ENCODE results near the gene CAV2. TPM values are rescaled to one million over a fixed set of nuclear protein-coding genes. Genes with fewer than 3 reads are reported as not detected.

CAV2 gene
- total RNA-seq, 6 experiments from 2014 or later = 12.5 to 51.0 (median 36.0) TPM

DNA sequence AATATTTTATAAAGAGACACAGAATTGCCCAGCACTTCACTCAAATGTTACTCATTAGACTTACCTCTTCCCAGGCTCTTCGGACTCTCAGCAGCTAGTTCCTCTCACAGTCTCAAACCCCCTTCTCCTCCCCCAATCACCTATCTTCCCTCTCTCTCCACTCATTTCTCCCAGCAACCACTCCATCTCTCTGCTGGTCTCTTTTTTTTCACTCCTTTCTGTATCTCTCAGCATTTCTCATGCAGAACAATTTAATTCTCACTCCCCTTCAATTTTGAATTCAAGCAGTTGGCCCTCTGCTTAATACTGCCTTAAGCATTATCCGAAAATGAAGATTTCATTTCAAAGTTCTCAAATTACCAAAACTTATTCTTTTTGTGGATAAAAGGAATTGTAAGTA, 34.4 kb upstream of the CAV2 start:
- no peak for DNase-seq
- H3K9me3 ChIP-seq = no peaks in the 10 kb centered on the region
- intact Hi-C loops (cut with DNase I) = no loop called here
- no peak for ATAC-seq
- no peak overlapping the region for H3K4me3 ChIP-seq
- H3K36me3 ChIP-seq = no peaks in the 10 kb centered on the region
- no peak overlapping the region for H3K27ac ChIP-seq
- 94% methylated on average over 2 of the region's 2 CpGs for whole genome bisulfite sequencing (ENCODE audit: insufficient coverage, low coverage, low lambda C conversion rate, missing lambda C conversion rate)
- TF ChIP-seq, protein P1, sequence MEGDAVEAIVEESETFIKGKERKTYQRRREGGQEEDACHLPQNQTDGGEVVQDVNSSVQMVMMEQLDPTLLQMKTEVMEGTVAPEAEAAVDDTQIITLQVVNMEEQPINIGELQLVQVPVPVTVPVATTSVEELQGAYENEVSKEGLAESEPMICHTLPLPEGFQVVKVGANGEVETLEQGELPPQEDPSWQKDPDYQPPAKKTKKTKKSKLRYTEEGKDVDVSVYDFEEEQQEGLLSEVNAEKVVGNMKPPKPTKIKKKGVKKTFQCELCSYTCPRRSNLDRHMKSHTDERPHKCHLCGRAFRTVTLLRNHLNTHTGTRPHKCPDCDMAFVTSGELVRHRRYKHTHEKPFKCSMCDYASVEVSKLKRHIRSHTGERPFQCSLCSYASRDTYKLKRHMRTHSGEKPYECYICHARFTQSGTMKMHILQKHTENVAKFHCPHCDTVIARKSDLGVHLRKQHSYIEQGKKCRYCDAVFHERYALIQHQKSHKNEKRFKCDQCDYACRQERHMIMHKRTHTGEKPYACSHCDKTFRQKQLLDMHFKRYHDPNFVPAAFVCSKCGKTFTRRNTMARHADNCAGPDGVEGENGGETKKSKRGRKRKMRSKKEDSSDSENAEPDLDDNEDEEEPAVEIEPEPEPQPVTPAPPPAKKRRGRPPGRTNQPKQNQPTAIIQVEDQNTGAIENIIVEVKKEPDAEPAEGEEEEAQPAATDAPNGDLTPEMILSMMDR (IDR thresholded peaks at IDR 0.05) = no peak
- TF ChIP-seq POLR2A (IDR thresholded peaks at IDR 0.05) = no peak
- no peaks in the 10 kb centered on the region for H3K27me3 ChIP-seq
- no peaks in the 10 kb centered on the region for H3K4me1 ChIP-seq

GRCh38 chr7:116468534-116468933, 31.0 kb upstream of the CAV2 start:
- 75% methylated on average over 2 of the region's 2 CpGs for WGBS (ENCODE audit: insufficient coverage, low coverage, low lambda C conversion rate, missing lambda C conversion rate)
- no peak for ATAC-seq
- intact Hi-C loops (cut with DNase I) = no loop called here

GRCh38 chr7:116477625-116478024, 21.9 kb upstream of the CAV2 start:
- no peak for TF ChIP-seq POLR2A (IDR thresholded peaks at IDR 0.05)
- TF ChIP-seq, protein P1 (IDR thresholded peaks at IDR 0.05) = no peak
- Histone ChIP-seq H3K4me1 (no peaks in the 10 kb centered on the region), H3K9me3 (no peaks in the 10 kb centered on the region), H3K36me3 (no peaks in the 10 kb centered on the region), H3K4me3 (no peak overlapping the region), H3K27me3 (no peaks in the 10 kb centered on the region), H3K27ac (no peak overlapping the region)
- WGBS (ENCODE audit: insufficient coverage, low coverage, low lambda C conversion rate, missing lambda C conversion rate) = 100% methylated on average over 1 of the region's 1 CpG
- intact Hi-C loops (cut with DNase I) = no loop called here
- DNase-seq (no peak), ATAC-seq (no peak)

More at GRCh38 chr7:116468534-116468933, 31.0 kb upstream of the CAV2 start:
- Histone ChIP-seq H3K27ac (no peak overlapping the region), H3K36me3 (no peaks in the 10 kb centered on the region), H3K27me3 (no peaks in the 10 kb centered on the region), H3K4me3 (no peak overlapping the region), H3K9me3 (no peaks in the 10 kb centered on the region), H3K4me1 (no peaks in the 10 kb centered on the region)
- DNase-seq = no peak
- no peak for TF ChIP-seq POLR2A (IDR thresholded peaks at IDR 0.05)
- TF ChIP-seq, protein P1 (IDR thresholded peaks at IDR 0.05) = no peak

- Histone ChIP-seq H3K27me3 (no peaks in the 10 kb centered on the region), H3K36me3 (no peaks in the 10 kb centered on the region), H3K9me3 (no peaks in the 10 kb centered on the region), H3K4me3 (no peak overlapping the region), H3K27ac (no peak overlapping the region), H3K4me1 (no peaks in the 10 kb centered on the region)
- no peak for TF ChIP-seq POLR2A (IDR thresholded peaks at IDR 0.05)
- TF ChIP-seq, protein P1 (IDR thresholded peaks at IDR 0.05) = no peak
- intact Hi-C loops (cut with DNase I) = no loop called here
- DNase-seq (no peak), ATAC-seq (no peak)
- 50% methylated on average over 2 of the region's 2 CpGs for WGBS (ENCODE audit: insufficient coverage, low coverage, low lambda C conversion rate, missing lambda C conversion rate)
Observed at GRCh38 chr7:116478834-116479233, 20.7 kb upstream of the CAV2 start.

Data from right lobe of liver (tissue), 6 donors.